ENCODE measurements around the gene DISP2. TPM values are rescaled to one million over a fixed set of nuclear protein-coding genes. Genes with fewer than 3 reads are reported as not detected.

The DISP2 gene
- total and polyA plus RNA-seq, 9 of the 15 experiments (the other 6 are each of a cell fraction or from before 2014, with no cell fraction given): 0.06 to 0.89 (median 0.15) TPM; not detected in 1

- Histone ChIP-seq H3K4me2 (ENCODE audit: insufficient read depth, low read length) (no peak overlapping the region), H3K4me3 (no peak overlapping the region), H3K9me1 (ENCODE audit: control insufficient read depth, insufficient read depth, low read length) (no peaks in the 10 kb centered on the region), H2AFZ (ENCODE audit: low read depth, low read length) (peak overlapping the region; percentile 57; the same call in 1 of the 2 replicates), H3K27me3 (ENCODE audit: control insufficient read depth in 2 of 2, insufficient read depth in 2 of 2, low read length in 2 of 2) (no peaks in the 10 kb centered on the region), H3K36me3 (ENCODE audit: control insufficient read depth, insufficient read depth, low read length) (no peaks in the 10 kb centered on the region), H3K9ac (ENCODE audit: insufficient read depth in 1 of 2, low read depth in 2 of 2, low read length in 2 of 2) (peak overlapping the region in 1 of 2 experiments; percentile 55; a peak in 1 of 4 replicates), H3K9me3 (replicated peaks; ENCODE audit: control insufficient read depth, insufficient read depth, low read depth, low read length) (no peaks in the 10 kb centered on the region), H3K4me1 (replicated peaks in 1 of 2; ENCODE audit: control insufficient read depth in 2 of 2, insufficient read depth in 2 of 2, low read length in 2 of 2) (peaks cover 7 to 30% of the 10 kb centered on the region in 2 experiments; a peak in 4 of 5 replicates), H3K27ac (ENCODE audit: extremely low read depth, low read depth, low read length) (no peak overlapping the region), H4K20me1 (replicated peaks; ENCODE audit: control insufficient read depth, insufficient read depth, low read length) (peaks cover 2% of the 10 kb centered on the region; the same call in 1 of the 2 replicates), H3K79me2 (ENCODE audit: control insufficient read depth, insufficient read depth, low read length) (no peaks in the 10 kb centered on the region)
- in situ Hi-C loops (cut with MboI) (loop anchor here (10.0 kb wide), 1 partner anchor 541 kb away; no protein-coding TSS in a partner anchor), intact Hi-C loops (cut with micrococcal nuclease) (no loop called here)
- no TSS peak for BruUV-seq (replicated peaks)
- ChIA-PET POLR2A (interaction anchor here (0.7 to 4.8 kb wide), 2 partner anchors 15 to 459 kb away, joined by 3 to 30 read pairs; no protein-coding TSS in a partner anchor), CTCF (ENCODE audit: low intra/inter-chr PET ratio) (interaction anchor here (0.8 to 0.9 kb wide), 2 partner anchors 64 to 79 kb away, joined by 3 read pairs; no protein-coding TSS in a partner anchor)
- 30% methylated on average over 10 of the region's 10 CpGs for WGBS (ENCODE audit: insufficient coverage, low coverage, missing lambda C conversion rate)
- ATAC-seq (no peak), FAIRE-seq (no peak), DNase-seq (ENCODE audit: extremely low read depth in 1 of 4, low spot score in 3 of 4) (no peak)
- 0 out of 2 replicates have a peak, but pooled peaks have one; percentile 41 for TF ChIP-seq ZNF589 (CRISPR knock-in tag; IDR thresholded peaks at IDR 0.05; ENCODE audit: low read depth)
- TF ChIP-seq FOSL1 (tag; conservative IDR thresholded peaks at IDR 0.05): 0 out of 2 replicates have a peak, but pooled peaks have one; percentile 22
- TF ChIP-seq POLR2AphosphoS2 (IDR thresholded peaks at IDR 0.05; ENCODE audit: low read length): no peak
- TF ChIP-seq ZNF274 (IDR thresholded peaks at IDR 0.05; ENCODE audit: borderline replicate concordance, low read depth, low read length): no peak
Measured at GRCh38 chr15:40343512-40343911, 14.5 kb upstream of the DISP2 start.

- no peak for ATAC-seq
Measured at GRCh38 chr15:40344217-40344616, 13.8 kb upstream of the DISP2 start.

More at GRCh38 chr15:40344217-40344616, 13.8 kb upstream of the DISP2 start:
- Histone ChIP-seq H4K20me1 (replicated peaks; ENCODE audit: control insufficient read depth, insufficient read depth, low read length) (no peaks in the 10 kb centered on the region), H3K79me2 (ENCODE audit: control insufficient read depth, insufficient read depth, low read length) (no peaks in the 10 kb centered on the region), H3K9me3 (replicated peaks; ENCODE audit: control insufficient read depth, insufficient read depth, low read depth, low read length) (no peaks in the 10 kb centered on the region), H3K4me2 (ENCODE audit: insufficient read depth, low read length) (no peak overlapping the region), H3K27me3 (ENCODE audit: control insufficient read depth in 2 of 2, insufficient read depth in 2 of 2, low read length in 2 of 2) (no peaks in the 10 kb centered on the region), H3K27ac (ENCODE audit: extremely low read depth, low read depth, low read length) (no peak overlapping the region), H2AFZ (ENCODE audit: low read depth, low read length) (no peak overlapping the region), H3K9me1 (ENCODE audit: control insufficient read depth, insufficient read depth, low read length) (no peaks in the 10 kb centered on the region), H3K9ac (ENCODE audit: insufficient read depth in 1 of 2, low read depth in 2 of 2, low read length in 2 of 2) (no peak overlapping the region), H3K4me3 (no peak overlapping the region), H3K4me1 (replicated peaks in 1 of 2; ENCODE audit: control insufficient read depth in 2 of 2, insufficient read depth in 2 of 2, low read length in 2 of 2) (peaks cover 7 to 28% of the 10 kb centered on the region in 2 experiments; a peak in 4 of 5 replicates), H3K36me3 (ENCODE audit: control insufficient read depth, insufficient read depth, low read length) (no peaks in the 10 kb centered on the region)
- POLR2A ChIA-PET: interaction anchor here (0.7 kb wide), 1 partner anchor 459 kb away, joined by 3 read pairs; no protein-coding TSS in a partner anchor
- DNase-seq (ENCODE audit: extremely low read depth in 1 of 4, low spot score in 3 of 4) (no peak), FAIRE-seq (no peak)
- WGBS (ENCODE audit: insufficient coverage, low coverage, missing lambda C conversion rate): 20% methylated on average over 5 of the region's 6 CpGs
- TF ChIP-seq YBX1 (IDR thresholded peaks at IDR 0.05): no peak
- TF ChIP-seq ATF1 (CRISPR knock-in tag; IDR thresholded peaks at IDR 0.05): no peak
- TF ChIP-seq ATF1 (tag; IDR thresholded peaks at IDR 0.05): 0 out of 2 replicates have a peak, but pooled peaks have one; percentile 18
- in situ Hi-C loops (cut with MboI): loop anchor here (10.0 kb wide), 1 partner anchor 541 kb away; no protein-coding TSS in a partner anchor
- no TSS peak for BruUV-seq (replicated peaks)
- CTCF ChIA-PET (ENCODE audit: low intra/inter-chr PET ratio): interaction anchor here (0.8 to 2.1 kb wide), 3 partner anchors 24 to 550 kb away, joined by 4 to 28 read pairs (median 7); partner anchors contain the start of gene VPS18
- intact Hi-C loops (cut with micrococcal nuclease): loop anchor here (1.0 kb wide), 1 partner anchor 78 kb away; no protein-coding TSS in a partner anchor

Data from K562 (cell line).